ENCODE data around the gene SH3BP5.
"Not testable (repeated sequence)": the region's sequence is repeated elsewhere in the genome, so short reads cannot be mapped to it uniquely, and the experiment has no call there.

Gene SH3BP5, protein sequence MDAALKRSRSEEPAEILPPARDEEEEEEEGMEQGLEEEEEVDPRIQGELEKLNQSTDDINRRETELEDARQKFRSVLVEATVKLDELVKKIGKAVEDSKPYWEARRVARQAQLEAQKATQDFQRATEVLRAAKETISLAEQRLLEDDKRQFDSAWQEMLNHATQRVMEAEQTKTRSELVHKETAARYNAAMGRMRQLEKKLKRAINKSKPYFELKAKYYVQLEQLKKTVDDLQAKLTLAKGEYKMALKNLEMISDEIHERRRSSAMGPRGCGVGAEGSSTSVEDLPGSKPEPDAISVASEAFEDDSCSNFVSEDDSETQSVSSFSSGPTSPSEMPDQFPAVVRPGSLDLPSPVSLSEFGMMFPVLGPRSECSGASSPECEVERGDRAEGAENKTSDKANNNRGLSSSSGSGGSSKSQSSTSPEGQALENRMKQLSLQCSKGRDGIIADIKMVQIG

DNA sequence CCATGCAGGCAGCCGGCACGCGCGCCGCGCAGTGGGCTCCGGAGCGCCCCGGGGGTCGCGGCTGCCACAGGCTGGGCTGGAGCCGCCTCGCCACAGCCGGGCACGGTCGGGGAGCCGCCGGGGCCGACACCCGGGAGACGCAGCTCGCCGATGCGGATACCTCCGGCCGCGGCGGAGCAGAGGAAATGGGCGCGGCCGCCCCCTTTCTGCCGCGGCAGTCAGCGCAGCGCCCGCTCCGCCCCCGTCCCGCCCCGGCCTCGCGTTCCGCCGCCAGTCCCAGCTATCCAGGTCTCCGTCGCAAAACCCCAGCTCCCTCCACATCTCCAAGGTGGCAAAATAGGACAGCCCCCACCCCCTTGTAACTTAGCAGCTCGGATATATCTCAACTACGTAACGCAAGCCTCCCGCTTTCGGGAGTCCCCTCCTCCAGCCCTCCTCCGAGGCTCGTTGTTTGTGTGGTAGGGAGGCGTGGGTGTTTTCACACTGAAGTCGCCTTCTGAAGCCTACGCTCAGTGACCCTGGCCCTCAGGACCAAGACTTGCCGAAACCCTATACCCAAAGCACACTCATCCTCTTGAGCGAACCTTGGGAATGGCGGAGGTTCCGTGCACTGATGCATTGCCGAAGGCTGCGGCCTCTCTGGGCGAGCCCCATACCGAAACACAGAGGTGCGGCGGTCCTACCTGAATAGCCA lies at the start of gene SH3BP5:
Gene SH3BP5 (minus strand): TSS at position 182 of the 694 bp plus-strand sequence. CDS start 178 bp downstream, at position 4.
- peak; percentile 81 for DNase-seq

DNA sequence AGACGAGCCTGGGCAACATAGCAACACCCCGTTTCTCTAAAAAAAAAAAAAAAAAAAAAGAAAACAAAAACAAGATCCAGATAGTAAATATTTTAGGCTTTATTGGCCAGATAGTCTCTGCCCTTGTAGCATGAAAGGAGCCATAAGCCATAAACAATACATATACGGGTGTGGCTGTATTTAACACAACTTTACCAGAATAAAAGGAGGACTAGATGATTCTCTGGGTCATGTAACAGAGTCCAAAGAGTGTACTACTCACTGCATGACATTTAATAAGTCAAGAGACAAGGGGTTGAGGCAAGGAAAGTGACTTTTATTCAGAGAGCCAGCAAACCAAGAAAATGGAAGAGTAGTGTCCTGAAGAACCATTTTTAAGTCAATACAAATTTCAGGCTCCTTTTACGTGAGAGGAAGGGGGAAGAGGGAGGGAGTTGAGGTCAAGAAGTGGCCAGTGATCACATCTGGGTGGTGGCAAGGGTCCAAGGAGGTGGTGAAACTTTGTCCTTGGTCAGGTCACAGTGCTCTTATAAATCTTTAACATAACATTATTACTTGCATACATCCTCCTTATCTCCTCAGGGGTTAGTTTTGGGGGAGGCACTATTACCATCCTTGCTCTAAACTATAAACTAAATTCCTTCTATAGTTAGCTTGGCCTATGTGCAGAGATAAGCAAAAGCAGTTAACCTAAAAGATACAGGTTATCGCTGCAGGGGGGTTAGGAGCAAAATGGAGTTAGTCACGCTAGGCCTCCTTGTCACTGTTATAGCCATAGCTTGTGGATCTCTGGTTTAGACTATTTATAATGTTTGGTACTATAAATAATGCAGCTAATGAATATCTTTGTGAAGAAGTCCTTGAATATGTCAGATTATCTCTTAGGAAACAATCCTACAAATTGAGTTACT lies 48.8 kb upstream of the SH3BP5 start:
- no peak for DNase-seq

DNA sequence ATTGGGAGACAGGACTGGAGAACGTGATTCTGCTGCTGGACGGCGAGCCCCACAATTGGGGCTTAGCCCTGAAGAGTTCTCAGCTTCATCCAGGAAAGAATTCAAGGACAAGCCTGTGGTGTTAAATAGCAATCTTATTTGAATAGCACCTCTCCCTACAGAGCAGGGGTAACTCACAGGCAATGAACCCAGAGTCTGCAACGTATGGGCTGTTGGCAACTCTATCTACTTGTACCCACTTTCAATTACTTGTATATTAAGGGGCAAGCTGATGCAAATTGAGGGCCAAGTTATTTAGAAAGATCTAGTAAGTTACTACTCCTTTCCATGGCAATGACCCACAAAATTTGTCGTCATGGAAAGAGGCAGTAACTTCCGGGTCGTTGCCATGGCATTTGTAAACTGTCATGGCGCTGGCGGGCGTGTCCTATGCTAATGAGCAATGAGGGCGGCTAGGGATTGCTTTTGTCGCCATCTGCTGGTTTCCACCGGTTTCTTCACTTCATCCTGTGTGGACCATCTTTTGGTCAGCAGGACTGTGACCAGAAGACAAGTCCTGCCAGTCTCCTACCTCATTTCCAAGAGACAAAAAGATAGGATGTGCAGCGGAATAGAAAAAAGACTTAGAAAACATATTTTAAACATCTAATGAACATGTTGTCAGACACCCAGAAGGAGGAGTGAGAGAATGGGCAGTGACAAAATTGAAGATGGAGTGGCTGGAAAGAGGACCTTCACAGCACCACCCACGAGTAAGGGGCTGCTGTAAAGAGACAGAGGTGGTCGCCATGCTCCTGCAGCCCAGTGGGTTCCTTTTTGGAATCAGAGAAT lies 45.8 kb upstream of the SH3BP5 start:
- peak; percentile 98 for DNase-seq

DNA sequence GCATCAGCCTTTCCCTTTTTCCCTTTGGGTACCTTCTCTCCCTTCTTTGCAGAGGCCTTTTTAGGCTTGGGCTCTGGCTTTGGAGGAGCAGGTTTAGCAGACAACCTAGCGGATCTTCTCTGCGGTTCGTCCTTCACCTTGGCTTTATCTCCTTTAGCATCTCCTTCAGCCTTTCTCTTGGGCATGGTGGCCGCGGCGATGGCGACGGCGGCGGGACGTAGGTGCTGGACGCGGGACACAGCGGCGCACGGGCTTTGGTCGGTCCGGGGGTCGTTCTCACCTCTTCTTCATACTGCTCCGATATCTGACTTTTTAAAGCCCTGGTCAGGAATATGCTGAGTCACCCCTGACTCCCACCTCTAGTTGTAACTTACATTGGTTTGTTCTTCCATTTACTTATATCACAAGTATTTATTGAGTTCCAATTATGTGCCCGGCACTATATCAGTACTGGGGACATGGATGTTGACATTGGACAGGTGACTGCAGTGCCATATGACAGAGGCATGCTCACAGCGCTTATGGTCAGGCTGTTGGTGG lies 43.1 kb upstream of the SH3BP5 start:
- DNase-seq, result no peak

DNA sequence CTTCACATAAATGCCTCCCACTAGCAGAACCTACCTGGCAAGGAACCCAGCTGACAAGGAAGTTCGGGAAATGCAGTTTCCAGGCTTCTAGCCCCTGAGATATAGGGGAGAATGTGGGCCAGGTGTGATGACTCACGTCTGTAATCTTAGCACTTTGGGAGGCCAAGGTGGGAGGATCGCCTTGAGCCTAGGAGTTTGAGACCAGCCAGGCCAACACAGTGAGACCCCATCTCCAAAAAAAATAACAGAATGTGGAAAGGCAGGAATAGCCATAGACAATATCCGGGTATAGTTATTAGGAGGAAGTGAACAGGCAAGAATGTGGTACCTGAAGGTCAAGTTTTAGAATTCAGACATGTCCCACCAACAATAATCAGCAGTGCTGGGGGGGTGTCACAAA lies 40.5 kb upstream of the SH3BP5 start:
- DNase-seq, result no peak

DNA sequence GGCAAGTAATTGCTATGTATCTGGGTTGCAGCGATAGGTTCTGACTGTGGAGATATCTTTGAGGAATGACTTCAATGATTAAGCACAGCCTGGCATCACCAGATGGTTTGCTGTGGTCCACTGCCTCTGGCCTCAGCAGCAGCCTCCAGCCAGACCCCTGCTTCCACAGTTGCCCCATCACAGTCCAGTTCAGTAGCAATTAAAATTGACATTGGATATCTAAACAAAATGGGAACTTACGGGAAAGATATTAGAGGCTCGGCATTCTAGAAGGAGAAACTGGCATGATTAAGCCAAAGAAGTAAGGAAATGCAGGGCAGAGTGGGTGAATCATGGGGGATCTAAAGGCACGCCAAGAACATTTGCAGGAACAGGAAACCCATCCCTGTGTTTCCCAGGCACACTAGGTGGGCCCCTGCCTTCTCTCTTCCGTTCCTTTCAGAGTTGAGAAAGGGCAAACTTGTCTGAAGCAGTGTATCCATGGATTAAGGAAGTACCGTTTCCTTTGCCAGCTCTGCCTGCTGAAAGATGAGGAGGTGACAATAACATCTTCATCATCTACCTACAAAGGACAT lies 36.3 kb upstream of the SH3BP5 start:
- DNase-seq, result no peak

DNA sequence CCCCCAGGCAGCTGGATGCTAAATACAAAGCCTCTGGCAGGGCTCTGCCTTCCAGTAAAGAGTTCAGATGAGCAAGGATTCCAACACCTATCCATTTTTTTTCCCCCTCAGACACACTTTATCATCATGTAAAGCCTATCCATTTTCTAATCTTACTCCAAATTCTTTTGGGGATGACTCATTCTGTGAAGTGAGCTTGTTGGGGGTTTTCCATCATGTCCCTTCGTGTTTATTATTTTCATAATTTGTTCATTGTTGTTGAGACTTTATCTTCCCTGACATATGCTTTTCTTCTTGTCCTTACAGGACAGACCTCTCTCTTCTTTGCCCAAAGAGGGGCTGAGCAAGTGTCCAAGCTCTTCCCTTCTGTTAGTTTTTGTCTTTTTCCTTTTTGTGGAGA lies 34.7 kb upstream of the SH3BP5 start:
- no peak for DNase-seq

DNA sequence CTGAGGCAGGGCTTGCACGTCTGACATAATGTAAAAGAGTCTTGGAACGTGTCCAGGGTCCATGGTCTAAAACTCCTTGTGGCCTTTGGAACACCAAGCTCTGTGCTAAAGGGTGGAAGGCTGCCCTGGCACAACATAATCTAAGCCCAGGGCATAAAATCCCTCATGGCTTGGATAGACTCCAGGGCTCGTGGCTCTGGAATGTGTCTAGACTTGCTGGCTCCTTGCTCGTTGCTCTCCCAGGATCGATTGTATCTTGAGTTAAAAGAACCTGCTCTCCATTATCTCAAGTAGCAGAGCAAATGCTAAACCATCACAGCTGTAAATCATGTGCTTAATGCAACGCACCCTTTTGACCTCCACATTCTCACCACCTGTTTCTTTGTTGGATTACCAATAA lies 31.7 kb upstream of the SH3BP5 start:
- not testable (repeated sequence) for DNase-seq

DNA sequence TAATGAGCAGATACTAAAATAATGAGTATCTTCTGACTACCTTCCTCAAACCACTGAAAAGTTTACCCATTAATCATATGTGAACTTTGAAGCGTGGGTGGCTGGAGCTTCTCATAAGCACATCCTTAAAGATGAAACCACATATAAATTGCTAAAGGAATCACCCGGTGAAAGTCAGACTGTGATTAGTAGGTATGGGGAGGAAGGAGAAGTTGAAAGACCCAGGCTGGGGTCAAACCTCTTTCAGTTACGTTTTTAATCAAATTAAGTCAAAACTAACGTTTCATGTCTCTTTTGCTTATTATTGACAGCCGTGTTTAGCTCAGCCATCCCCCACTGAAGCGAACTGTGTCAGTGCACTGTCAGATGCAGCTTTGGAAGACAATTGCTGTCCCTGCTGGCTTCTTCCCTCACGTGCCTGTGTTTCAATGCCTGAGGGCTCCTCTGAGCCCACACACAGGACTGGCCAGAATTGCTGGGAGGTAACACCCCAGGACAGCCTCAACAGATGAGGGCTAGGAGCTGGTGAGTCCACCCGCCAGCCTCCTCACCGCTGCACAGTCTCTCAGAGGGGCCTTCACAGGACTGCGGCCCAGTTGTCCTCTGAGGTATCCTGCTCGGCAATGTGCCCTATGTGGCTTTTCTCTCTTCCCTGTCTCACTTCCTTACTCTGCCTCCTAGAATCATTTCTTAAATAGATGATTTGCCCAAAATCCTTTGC lies 29.3 kb upstream of the SH3BP5 start:
- DNase-seq, result peak; percentile 98

DNA sequence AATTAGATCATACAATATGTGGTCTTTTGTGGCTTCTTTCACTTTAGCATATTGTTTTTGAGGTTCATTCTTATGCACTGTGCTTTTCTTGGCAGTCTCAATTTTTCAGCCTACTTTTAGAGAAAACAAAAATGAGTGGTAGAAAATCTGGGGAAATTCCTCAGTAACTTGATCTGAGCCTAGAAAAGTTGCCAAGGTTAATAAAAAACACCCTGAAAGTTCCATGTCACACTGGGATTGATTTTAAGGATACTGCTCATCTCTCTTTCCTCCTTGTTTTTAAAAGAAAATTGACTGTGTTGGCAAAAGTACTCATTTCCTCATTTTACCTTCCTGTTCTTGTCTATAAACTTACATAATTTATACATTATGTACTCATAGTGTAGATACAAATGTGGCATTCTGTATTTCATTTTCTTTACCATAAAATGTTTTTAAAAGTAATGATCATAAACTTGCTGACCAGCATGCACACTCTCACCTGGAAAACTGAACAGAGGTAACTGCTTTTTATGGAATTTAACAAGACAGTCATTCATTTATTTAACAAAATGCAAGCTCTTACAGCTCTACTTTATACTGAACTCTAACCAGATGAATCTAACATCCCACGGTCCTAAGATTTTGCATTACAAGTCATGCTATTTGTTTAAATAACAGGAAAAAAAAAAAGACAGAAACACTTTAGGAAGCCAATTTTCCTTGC lies 28.6 kb upstream of the SH3BP5 start:
- DNase-seq, result peak; percentile 77

DNA sequence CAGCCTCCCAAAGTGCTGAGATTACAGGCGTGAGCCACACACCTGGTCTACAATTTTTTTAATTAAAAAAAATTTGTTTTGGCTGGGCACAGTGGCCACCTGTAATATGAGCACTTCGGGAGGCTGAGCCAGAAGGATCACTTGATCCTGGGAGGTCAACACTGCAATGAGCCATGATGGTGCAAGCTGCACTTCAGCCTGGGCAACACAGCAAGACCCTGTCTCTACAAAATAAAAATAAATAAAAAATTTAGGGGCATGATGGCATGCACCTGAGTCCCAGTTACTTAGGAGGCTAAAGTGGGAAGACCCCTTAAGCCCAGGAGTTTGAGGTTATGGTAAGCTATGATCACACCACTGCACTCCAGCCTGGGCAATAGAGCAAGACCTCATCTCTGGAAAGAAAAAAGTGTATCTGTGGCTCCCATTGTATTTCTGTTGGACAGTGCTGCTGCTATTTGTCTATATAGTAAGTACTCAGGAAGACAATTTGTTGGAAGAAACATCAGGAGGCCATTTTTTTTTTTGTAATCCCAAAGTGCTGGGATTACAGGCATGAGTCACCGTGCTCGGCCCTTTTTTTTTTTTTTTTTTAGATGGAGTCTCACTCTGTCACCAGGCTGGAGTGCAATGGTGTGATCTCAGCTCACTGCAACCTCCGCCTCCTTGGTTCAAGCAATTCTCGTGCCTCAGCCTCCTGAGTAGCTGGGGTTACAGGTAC lies 27.5 kb upstream of the SH3BP5 start:
- peak; percentile 33 for DNase-seq

DNA sequence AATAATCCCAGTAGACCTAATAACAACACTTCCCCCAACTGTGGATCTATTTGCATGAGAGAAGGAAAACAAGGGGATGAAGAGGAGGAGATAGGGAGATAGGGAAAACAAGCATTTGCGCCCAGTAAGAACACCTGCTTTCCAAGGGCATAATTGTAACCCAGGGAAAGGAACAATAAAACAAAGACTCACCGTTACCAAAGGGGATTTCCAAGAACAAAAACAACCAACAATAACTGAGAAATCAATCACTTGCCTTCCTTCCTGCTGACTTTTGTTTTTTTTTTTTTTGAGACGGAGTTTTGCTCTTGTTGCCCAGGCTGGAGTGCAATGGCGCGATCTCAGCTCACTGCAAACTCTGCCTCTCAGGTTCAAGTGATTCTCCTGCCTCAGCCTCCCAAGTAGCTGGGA lies 24.3 kb upstream of the SH3BP5 start:
- not testable (repeated sequence) for DNase-seq

DNA sequence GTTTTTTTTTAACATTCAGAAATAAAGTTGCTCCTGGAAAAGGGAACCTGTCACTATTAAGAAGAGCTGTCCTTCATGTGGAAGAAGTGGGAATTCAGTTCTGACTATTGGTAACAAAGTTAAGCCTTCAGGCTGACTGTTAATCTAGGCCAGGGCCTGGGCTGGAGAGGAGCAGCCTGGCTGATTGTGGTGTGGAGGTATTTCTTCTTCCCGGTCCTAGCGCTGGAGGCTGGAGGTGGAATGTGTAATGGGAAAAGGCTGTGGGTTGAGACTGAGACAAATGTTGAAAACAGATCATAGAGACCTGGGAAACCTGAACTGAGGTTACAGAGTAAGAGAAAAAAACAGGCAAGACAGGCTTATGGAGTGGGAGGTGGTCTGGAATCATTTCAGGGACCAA lies 23.8 kb upstream of the SH3BP5 start:
- DNase-seq, result peak; percentile 13

DNA sequence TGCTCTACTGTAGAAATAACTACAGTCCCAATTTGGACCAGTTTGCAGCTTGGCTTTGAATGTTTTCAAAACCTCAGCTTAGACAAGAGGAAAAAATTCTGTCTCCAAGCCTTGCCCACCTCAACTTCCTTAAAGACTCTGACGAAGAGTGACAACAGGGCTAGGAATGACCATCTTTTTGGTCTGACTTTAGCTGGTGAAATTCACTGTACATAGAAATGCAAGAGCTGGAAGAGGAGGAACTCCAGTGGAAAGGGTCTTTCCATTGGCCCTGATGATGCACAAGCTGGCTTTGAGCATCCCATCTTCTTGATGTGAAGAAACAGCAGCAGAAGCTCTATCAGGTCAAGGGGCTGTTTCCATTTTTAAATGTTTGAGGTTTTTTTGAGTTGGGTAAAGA lies 22.7 kb upstream of the SH3BP5 start:
- DNase-seq, result peak; percentile 56

DNA sequence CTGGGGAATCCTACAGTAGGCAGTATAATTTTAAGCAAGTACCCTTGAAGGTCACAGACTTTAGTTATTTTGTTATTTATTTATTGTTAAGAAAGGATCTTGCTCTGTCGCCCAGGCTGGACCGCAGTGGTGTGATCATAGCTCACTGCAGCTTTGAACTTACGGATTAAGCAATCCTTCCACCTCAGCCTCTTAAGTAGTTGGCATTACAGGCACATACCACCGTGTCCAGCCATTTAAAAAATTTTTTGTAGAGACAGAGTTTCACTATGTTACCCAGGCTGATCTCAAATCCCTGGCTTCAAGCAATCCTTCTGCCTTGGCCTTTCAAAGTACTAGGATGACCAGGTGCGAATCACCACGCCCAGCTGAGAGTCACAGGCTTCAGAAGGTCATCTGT lies 22.1 kb upstream of the SH3BP5 start:
- no peak for DNase-seq

DNA sequence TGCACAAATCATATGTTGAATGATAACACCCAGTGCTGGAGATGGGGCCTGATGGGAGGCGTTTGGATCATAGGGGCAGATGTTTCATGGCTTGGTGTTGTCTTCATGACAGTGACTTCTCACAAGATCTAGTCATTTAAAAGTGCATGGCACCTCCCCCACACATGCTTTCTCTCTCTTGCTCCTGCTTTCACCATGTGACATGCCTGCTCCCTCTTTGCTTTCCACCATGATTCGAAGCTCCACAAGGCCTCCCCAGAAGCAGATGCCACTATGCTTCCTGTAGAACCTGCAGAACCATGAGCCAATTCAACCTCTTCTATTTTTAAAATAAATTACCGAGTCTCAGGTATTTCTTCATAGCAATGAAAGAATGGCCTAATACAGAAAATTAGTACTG lies 17.8 kb upstream of the SH3BP5 start:
- DNase-seq, result no peak

DNA sequence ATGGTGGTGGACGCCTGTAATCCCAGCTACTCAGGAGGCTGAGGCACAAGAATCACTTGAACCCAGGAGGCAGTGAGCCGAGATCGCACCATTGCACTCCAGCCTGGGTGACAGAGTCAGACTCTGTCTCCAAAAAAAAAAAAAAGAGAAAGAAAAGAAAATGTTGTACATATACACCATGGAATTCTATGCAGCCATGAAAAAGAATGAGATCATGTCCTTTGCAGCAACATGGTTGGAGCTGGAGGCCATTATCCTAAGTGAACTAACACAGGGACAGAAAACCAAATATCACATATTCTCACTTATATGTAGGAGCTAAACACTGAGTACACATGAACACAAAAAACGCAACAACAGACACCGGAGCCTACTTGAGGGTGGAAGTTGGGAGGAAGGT lies 17.1 kb upstream of the SH3BP5 start:
- DNase-seq, result not testable (repeated sequence)

DNA sequence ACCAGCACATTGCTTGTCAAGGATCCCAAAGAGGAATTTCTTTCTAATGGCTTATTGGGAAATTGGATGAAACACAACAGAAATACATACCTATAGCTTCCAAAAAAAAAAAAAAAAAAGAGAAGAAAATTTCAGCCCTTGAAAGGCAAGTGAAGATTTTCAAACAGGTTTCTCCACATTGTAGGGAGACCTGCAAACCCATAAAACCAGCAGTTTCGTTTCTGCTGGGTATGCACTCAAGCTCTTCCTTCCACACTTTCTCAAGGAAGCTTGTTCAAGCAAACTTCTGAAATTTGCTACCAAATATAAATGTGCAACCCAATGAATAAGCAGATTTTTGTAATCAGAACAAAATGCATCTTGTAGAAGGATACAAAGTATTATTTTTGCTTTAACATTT lies 15.9 kb upstream of the SH3BP5 start:
- DNase-seq, result no peak

DNA sequence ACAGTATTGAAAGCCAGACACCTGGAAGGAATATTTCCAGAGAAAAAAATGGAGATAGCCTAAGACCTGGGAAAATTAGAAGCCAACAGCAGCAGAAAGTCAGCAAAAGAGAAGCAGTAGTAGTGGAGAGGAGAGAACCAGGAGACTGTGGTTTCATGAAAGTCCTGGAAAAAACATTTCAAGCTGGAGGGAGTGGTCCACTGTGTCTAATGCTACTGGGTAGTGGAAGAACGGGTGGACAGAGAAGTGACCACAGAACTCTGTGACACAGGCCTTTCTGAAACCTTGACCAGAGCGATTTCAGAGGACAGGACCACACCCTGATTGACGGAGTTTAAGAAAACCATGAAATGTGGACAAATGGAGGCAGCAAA lies 15.3 kb upstream of the SH3BP5 start:
- DNase-seq, result peak; percentile 65
